OCI-LY3 (cell line): ENCODE results near the gene PTTG1IP.

Experiments used
- CTCF ChIP-seq: fragments of 200-600, 300-600 bp; sonication (generic); IDR thresholded peaks from 2 replicates; pipeline ENCODE4 v1.5.1; 2014; ENCODE audit warnings: antibody characterized with exemption, low read length, low read depth
- EZH2phosphoT487 ChIP-seq: fragments of 200-600 bp; shearing (Covaris generic); IDR thresholded peaks from 2 replicates; pipeline ENCODE4 v1.6.1; 2018; ENCODE audit warnings: antibody characterized with exemption, mixed run types, low read depth

DNA sequence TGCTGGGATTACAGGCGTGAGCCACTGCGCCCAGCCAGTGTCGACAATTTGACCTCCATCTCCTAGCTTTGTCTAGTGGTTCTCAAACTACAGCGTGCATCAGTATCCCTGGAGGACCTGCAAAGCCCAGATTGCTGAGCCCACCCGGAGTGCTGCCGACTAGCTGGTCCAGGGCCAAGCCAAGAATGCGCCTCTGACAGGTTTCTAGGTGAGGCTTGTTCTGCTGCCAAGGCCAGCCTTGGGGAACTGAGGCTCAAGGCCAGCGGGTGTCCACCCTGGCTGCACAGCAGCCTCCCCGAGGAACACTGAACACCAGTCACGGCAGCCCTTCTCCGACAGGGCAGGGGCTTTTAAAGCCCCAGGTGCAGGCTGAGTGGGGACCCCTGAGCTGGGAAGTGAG, 9.8 kb upstream of the PTTG1IP start:
- TF ChIP-seq EZH2phosphoT487 = no peak
- TF ChIP-seq CTCF = no peak
